HEK293 (cell line): ENCODE data around the gene RLN3.

ENCODE experiments used
- BCL11B ChIP-seq: fragments of 450-650 bp; formaldehyde crosslinking; IDR thresholded peaks from 2 replicates; pipeline ENCODE4 v1.5.1; 2016; ENCODE audit warnings: low read depth, missing biosample characterization, missing genetic modification characterization
- IKZF3 ChIP-seq: fragments of 450-650 bp; IDR thresholded peaks from 2 replicates; pipeline ENCODE4 v1.5.0; 2018; ENCODE audit warnings: missing biosample characterization, mild to moderate bottlenecking, missing genetic modification characterization, moderate library complexity
- KLF1 ChIP-seq: fragments of 450-650 bp; formaldehyde crosslinking; IDR thresholded peaks from 2 replicates; pipeline ENCODE4 v1.5.1; 2016; ENCODE audit warnings: missing biosample characterization, missing genetic modification characterization
- KLF16 ChIP-seq: fragments of 450-650 bp; formaldehyde crosslinking; IDR thresholded peaks from 2 replicates; pipeline ENCODE4 v1.5.1; 2017; ENCODE audit warnings: missing biosample characterization, missing genetic modification characterization
- KLF8 ChIP-seq: fragments of 450-650 bp; formaldehyde crosslinking; IDR thresholded peaks from 2 replicates; pipeline ENCODE4 v1.5.1; 2016; ENCODE audit warnings: missing biosample characterization, missing genetic modification characterization
- SCRT1 ChIP-seq: fragments of 450-650 bp; formaldehyde crosslinking; IDR thresholded peaks from 2 replicates; pipeline ENCODE4 v1.5.1; 2016; ENCODE audit warnings: missing biosample characterization, missing genetic modification characterization, borderline replicate concordance
- SP3 ChIP-seq: fragments of 450-650 bp; formaldehyde crosslinking; IDR thresholded peaks from 2 replicates; pipeline ENCODE4 v1.5.1; 2016; ENCODE audit warnings: missing biosample characterization, missing genetic modification characterization
- ZNF138 ChIP-seq: fragments of 450-650 bp; formaldehyde crosslinking; IDR thresholded peaks from 2 replicates; pipeline ENCODE4 v1.5.1; 2016; ENCODE audit warnings: missing biosample characterization, missing genetic modification characterization, borderline replicate concordance
- ZNF174 ChIP-seq: fragments of 450-650 bp; formaldehyde crosslinking; IDR thresholded peaks from 2 replicates; pipeline ENCODE4 v1.5.0; 2017; ENCODE audit warnings: missing biosample characterization, mild to moderate bottlenecking, missing genetic modification characterization
- ZNF239 ChIP-seq: fragments of 450-650 bp; formaldehyde crosslinking; IDR thresholded peaks from 2 replicates; pipeline ENCODE4 v1.5.1; 2016; ENCODE audit warnings: missing biosample characterization, missing genetic modification characterization
- ZNF248 ChIP-seq: fragments of 450-650 bp; formaldehyde crosslinking; IDR thresholded peaks from 2 replicates; pipeline ENCODE4 v1.5.1; 2017; ENCODE audit warnings: missing biosample characterization, missing genetic modification characterization
- ZNF37A ChIP-seq: fragments of 450-650 bp; IDR thresholded peaks from 2 replicates; pipeline ENCODE4 v1.5.1; 2018; ENCODE audit warnings: missing biosample characterization, missing genetic modification characterization
- ZNF529 ChIP-seq: fragments of 450-650 bp; formaldehyde crosslinking; IDR thresholded peaks from 2 replicates; pipeline ENCODE4 v1.5.1; 2017; ENCODE audit warnings: missing genetic modification characterization, missing biosample characterization; ENCODE audit not compliant: insufficient replicate concordance
- ZNF549 ChIP-seq: fragments of 450-650 bp; IDR thresholded peaks from 2 replicates; pipeline ENCODE4 v1.5.1; 2018; ENCODE audit warnings: missing biosample characterization, missing genetic modification characterization, mild to moderate bottlenecking, inconsistent platforms, moderate library complexity
- ZNF571 ChIP-seq: fragments of 450-650 bp; formaldehyde crosslinking; IDR thresholded peaks from 2 replicates; pipeline ENCODE4 v1.5.0; 2017; ENCODE audit warnings: missing biosample characterization, missing genetic modification characterization
- ZNF610 ChIP-seq: fragments of 450-650 bp; formaldehyde crosslinking; IDR thresholded peaks from 2 replicates; pipeline ENCODE4 v1.5.1; 2016; ENCODE audit warnings: missing biosample characterization, missing genetic modification characterization, borderline replicate concordance
- ZNF621 ChIP-seq: fragments of 450-650 bp; formaldehyde crosslinking; IDR thresholded peaks from 2 replicates; pipeline ENCODE4 v1.5.1; 2017; ENCODE audit warnings: missing biosample characterization, missing genetic modification characterization
- ZNF624 ChIP-seq: fragments of 450-650 bp; formaldehyde crosslinking; IDR thresholded peaks from 2 replicates; pipeline ENCODE4 v1.5.1; 2017; ENCODE audit warnings: missing biosample characterization, missing genetic modification characterization
- ZNF76 ChIP-seq: fragments of 450-650 bp; formaldehyde crosslinking; IDR thresholded peaks from 2 replicates; pipeline ENCODE4; 2016; ENCODE audit warnings: low read depth, missing biosample characterization, missing genetic modification characterization, borderline replicate concordance
- TF ChIP-seq, protein P1 (sequence below): fragments of 450-650 bp; formaldehyde crosslinking; conservative IDR thresholded peaks from 2 replicates; pipeline ENCODE4 v1.5.1; 2016; ENCODE audit warnings: low read depth, missing biosample characterization, missing genetic modification characterization
- TF ChIP-seq, protein P2 (sequence below): fragments of 450-650 bp; formaldehyde crosslinking; IDR thresholded peaks from 2 replicates; pipeline ENCODE4 v1.5.0; 2017; ENCODE audit warnings: missing biosample characterization, missing genetic modification characterization, borderline replicate concordance
- TF ChIP-seq, protein P3 (sequence below): fragments of 450-650 bp; formaldehyde crosslinking; IDR thresholded peaks from 2 replicates; pipeline ENCODE4 v1.5.1; 2016; ENCODE audit warnings: missing biosample characterization, missing genetic modification characterization
- TF ChIP-seq, protein P4 (sequence below): fragments of 450-650 bp; formaldehyde crosslinking; IDR thresholded peaks from 2 replicates; pipeline ENCODE4 v1.5.1; 2016; ENCODE audit warnings: missing biosample characterization, missing genetic modification characterization
- TF ChIP-seq, protein P5 (sequence below): fragments of 450-650 bp; formaldehyde crosslinking; optimal IDR thresholded peaks from 2 replicates; pipeline ENCODE3; 2016; ENCODE audit warnings: missing biosample characterization, mild to moderate bottlenecking, missing genetic modification characterization
- TF ChIP-seq, protein P6 (sequence below): fragments of 450-650 bp; formaldehyde crosslinking; IDR thresholded peaks from 2 replicates; pipeline ENCODE4 v1.5.1; 2016; ENCODE audit warnings: missing biosample characterization, missing genetic modification characterization
- TF ChIP-seq, protein P7 (sequence below): fragments of 450-650 bp; formaldehyde crosslinking; IDR thresholded peaks from 2 replicates; pipeline ENCODE4 v1.5.1; 2016; ENCODE audit warnings: missing biosample characterization, missing genetic modification characterization

RLN3 gene

DNA sequence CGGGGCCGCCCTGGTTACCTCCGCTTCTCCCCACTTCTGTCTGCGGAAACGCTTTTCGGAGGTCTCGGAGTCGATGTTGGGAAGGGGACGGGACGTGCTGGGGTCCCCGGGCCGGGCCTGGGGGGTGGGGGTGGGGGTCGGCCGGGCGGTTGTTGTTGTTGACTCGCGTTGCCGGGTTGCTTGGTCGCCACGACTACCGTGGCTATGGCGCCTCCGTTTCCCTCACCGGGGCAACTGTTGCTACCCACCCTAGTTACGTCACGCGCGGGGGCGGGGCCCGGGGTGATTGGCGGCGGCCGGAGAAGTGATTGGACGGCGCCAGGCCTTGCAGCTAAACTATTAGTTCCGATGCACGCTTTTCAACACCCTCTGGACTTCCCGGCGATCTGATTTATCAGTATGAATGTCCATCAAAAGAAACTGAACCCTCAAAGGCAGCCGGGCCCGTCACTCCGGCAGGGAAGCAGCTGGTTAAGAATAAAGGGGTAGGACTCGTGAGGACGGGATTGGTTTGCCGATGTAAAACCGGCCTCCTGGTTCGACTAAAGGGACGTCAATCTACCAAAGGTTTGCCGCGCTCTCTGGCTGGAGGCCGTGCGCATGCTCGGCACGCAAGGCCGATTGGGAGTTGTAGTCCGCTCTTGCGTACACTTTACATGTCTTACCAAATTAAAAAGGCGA is 21.7 kb upstream of the RLN3 start, which contains the start of gene RFX1 (continued):
- TF ChIP-seq, protein P1, sequence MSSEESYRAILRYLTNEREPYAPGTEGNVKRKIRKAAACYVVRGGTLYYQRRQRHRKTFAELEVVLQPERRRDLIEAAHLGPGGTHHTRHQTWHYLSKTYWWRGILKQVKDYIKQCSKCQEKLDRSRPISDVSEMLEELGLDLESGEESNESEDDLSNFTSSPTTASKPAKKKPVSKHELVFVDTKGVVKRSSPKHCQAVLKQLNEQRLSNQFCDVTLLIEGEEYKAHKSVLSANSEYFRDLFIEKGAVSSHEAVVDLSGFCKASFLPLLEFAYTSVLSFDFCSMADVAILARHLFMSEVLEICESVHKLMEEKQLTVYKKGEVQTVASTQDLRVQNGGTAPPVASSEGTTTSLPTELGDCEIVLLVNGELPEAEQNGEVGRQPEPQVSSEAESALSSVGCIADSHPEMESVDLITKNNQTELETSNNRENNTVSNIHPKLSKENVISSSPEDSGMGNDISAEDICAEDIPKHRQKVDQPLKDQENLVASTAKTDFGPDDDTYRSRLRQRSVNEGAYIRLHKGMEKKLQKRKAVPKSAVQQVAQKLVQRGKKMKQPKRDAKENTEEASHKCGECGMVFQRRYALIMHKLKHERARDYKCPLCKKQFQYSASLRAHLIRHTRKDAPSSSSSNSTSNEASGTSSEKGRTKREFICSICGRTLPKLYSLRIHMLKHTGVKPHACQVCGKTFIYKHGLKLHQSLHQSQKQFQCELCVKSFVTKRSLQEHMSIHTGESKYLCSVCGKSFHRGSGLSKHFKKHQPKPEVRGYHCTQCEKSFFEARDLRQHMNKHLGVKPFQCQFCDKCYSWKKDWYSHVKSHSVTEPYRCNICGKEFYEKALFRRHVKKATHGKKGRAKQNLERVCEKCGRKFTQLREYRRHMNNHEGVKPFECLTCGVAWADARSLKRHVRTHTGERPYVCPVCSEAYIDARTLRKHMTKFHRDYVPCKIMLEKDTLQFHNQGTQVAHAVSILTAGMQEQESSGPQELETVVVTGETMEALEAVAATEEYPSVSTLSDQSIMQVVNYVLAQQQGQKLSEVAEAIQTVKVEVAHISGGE (tag by site-specific recombination): peak; percentile 85; the same call in 1 of the 2 replicates
- TF ChIP-seq ZNF571 (no peak), ZNF549 (no peak), ZNF610 (tag by site-specific recombination) (no peak), KLF8 (tag by site-specific recombination) (no peak; the same call in 1 of the 2 replicates), SCRT1 (tag by site-specific recombination) (peak; percentile 92), KLF16 (tag by site-specific recombination) (0 out of 2 replicates have a peak, but pooled peaks have one; percentile 18), KLF1 (tag by site-specific recombination) (no peak), SP3 (tag by site-specific recombination) (peak; percentile 94), ZNF621 (tag by site-specific recombination) (no peak), ZNF138 (tag by site-specific recombination) (no peak), BCL11B (tag by site-specific recombination) (no peak), ZNF248 (no peak), ZNF76 (tag by site-specific recombination) (peak; percentile 97), ZNF239 (no peak), ZNF37A (tag by site-specific recombination) (no peak), IKZF3 (tag by site-specific recombination) (no peak), ZNF529 (no peak), ZNF174 (no peak), ZNF624 (tag by site-specific recombination) (no peak)
- TF ChIP-seq, protein P2, sequence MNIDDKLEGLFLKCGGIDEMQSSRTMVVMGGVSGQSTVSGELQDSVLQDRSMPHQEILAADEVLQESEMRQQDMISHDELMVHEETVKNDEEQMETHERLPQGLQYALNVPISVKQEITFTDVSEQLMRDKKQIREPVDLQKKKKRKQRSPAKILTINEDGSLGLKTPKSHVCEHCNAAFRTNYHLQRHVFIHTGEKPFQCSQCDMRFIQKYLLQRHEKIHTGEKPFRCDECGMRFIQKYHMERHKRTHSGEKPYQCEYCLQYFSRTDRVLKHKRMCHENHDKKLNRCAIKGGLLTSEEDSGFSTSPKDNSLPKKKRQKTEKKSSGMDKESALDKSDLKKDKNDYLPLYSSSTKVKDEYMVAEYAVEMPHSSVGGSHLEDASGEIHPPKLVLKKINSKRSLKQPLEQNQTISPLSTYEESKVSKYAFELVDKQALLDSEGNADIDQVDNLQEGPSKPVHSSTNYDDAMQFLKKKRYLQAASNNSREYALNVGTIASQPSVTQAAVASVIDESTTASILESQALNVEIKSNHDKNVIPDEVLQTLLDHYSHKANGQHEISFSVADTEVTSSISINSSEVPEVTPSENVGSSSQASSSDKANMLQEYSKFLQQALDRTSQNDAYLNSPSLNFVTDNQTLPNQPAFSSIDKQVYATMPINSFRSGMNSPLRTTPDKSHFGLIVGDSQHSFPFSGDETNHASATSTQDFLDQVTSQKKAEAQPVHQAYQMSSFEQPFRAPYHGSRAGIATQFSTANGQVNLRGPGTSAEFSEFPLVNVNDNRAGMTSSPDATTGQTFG (tag by site-specific recombination): no peak
- TF ChIP-seq, protein P3, sequence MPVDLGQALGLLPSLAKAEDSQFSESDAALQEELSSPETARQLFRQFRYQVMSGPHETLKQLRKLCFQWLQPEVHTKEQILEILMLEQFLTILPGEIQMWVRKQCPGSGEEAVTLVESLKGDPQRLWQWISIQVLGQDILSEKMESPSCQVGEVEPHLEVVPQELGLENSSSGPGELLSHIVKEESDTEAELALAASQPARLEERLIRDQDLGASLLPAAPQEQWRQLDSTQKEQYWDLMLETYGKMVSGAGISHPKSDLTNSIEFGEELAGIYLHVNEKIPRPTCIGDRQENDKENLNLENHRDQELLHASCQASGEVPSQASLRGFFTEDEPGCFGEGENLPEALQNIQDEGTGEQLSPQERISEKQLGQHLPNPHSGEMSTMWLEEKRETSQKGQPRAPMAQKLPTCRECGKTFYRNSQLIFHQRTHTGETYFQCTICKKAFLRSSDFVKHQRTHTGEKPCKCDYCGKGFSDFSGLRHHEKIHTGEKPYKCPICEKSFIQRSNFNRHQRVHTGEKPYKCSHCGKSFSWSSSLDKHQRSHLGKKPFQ (tag by site-specific recombination): no peak
- TF ChIP-seq, protein P4, sequence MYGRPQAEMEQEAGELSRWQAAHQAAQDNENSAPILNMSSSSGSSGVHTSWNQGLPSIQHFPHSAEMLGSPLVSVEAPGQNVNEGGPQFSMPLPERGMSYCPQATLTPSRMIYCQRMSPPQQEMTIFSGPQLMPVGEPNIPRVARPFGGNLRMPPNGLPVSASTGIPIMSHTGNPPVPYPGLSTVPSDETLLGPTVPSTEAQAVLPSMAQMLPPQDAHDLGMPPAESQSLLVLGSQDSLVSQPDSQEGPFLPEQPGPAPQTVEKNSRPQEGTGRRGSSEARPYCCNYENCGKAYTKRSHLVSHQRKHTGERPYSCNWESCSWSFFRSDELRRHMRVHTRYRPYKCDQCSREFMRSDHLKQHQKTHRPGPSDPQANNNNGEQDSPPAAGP (tag by site-specific recombination): no peak
- TF ChIP-seq, protein P5, sequence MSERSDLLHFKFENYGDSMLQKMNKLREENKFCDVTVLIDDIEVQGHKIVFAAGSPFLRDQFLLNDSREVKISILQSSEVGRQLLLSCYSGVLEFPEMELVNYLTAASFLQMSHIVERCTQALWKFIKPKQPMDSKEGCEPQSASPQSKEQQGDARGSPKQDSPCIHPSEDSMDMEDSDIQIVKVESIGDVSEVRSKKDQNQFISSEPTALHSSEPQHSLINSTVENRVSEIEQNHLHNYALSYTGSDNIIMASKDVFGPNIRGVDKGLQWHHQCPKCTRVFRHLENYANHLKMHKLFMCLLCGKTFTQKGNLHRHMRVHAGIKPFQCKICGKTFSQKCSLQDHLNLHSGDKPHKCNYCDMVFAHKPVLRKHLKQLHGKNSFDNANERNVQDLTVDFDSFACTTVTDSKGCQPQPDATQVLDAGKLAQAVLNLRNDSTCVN (tag by site-specific recombination): no peak
- TF ChIP-seq, protein P6, sequence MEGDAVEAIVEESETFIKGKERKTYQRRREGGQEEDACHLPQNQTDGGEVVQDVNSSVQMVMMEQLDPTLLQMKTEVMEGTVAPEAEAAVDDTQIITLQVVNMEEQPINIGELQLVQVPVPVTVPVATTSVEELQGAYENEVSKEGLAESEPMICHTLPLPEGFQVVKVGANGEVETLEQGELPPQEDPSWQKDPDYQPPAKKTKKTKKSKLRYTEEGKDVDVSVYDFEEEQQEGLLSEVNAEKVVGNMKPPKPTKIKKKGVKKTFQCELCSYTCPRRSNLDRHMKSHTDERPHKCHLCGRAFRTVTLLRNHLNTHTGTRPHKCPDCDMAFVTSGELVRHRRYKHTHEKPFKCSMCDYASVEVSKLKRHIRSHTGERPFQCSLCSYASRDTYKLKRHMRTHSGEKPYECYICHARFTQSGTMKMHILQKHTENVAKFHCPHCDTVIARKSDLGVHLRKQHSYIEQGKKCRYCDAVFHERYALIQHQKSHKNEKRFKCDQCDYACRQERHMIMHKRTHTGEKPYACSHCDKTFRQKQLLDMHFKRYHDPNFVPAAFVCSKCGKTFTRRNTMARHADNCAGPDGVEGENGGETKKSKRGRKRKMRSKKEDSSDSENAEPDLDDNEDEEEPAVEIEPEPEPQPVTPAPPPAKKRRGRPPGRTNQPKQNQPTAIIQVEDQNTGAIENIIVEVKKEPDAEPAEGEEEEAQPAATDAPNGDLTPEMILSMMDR (tag by site-specific recombination): no peak
- TF ChIP-seq, protein P7, sequence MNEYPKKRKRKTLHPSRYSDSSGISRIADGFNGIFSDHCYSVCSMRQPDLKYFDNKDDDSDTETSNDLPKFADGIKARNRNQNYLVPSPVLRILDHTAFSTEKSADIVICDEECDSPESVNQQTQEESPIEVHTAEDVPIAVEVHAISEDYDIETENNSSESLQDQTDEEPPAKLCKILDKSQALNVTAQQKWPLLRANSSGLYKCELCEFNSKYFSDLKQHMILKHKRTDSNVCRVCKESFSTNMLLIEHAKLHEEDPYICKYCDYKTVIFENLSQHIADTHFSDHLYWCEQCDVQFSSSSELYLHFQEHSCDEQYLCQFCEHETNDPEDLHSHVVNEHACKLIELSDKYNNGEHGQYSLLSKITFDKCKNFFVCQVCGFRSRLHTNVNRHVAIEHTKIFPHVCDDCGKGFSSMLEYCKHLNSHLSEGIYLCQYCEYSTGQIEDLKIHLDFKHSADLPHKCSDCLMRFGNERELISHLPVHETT (tag by site-specific recombination): no peak
